ENCODE measurements around the gene C6orf52. TPM values are rescaled to one million over a fixed set of nuclear protein-coding genes. Genes with fewer than 3 reads are reported as not detected.
"Not testable (repeated sequence)": the region's sequence is repeated elsewhere in the genome, so short reads cannot be mapped to it uniquely, and the experiment has no call there.

Gene C6orf52
- 1 to 10 TPM in 1 of 5 donors, not detected in 4; 3.2 TPM for total RNA-seq
- polyA plus RNA-seq = 1 to 10 TPM in 2 of 3 donors, not detected in 1; 1.8 to 2.8 TPM
- long read RNA-seq, donor 1 = 0 reads
- long read RNA-seq, donor 2, partial matches to known transcripts = 5 of 12 reads
- long read RNA-seq, donor 2, other reads (novel, unspliced or antisense) = 7 of 12 reads
- long read RNA-seq, donor 3 = 0 reads
- long read RNA-seq, donor 4 = 0 reads
- long read RNA-seq, donor 5 = 0 reads
- long read RNA-seq, donor 6, partial matches to known transcripts = 24 of 54 reads
- long read RNA-seq, donor 6, other reads (novel, unspliced or antisense) = 29 of 54 reads
- long read RNA-seq, donor 7, partial matches to known transcripts = 0 of 10 reads
- long read RNA-seq, donor 7, other reads (novel, unspliced or antisense) = 10 of 10 reads
- long read RNA-seq, donor 8, partial matches to known transcripts = 214 of 354 reads
- long read RNA-seq, donor 8, other reads (novel, unspliced or antisense) = 139 of 354 reads
- long read RNA-seq, donor 9, partial matches to known transcripts = 74 of 87 reads
- long read RNA-seq, donor 9, other reads (novel, unspliced or antisense) = 13 of 87 reads
- long read RNA-seq, donor 10 = 0 reads

DNA sequence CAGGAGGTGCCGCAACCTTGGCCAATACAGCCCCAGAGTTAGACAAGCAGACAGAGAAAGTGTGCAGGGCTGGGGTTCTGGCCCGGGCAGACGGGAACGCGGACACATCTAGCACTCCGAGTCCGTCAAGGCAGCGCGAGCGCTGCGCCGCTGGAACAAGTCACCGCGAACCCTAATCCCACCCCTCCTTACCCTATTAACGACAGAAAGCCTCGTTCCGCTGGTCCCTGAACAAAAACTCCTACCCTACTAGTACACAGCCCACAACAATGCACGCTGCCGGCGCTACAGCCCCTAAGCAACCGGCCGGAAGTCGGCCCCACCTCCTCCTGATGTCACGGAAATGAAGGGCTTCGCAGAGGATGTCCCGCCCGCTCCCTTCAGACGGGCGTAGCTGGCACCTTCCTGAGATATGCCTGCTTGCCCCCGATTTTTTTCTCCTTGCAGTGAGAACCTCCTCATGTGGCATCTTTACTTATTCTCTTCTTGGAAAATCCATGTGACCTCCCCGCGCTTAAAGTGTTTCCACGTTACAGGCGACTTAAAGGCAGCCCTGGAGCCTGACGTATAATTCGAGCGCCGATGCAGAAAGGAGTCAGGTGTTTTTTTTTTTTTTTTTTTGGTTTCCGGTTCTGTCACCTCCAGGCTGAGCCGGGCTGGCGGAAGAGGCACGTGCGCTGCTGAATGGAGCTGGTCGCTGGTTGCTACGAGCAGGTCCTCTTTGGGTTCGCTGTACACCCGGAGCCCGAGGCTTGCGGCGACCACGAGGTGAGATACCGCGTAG is at the start of gene C6orf52, which contains the start of gene PAK1IP1:
Gene C6orf52 (minus strand): TSS at position 315 of the 784 bp plus-strand sequence. CDS start 7,066 bp downstream, outside the sequence.
Gene PAK1IP1 (plus strand): TSS at position 671 of the 784 bp plus-strand sequence. CDS start 14 bp downstream, at position 685.
- no peaks in the 10 kb centered on the region for H3K27me3 ChIP-seq
- no peaks in the 10 kb centered on the region for H3K9me3 ChIP-seq
- peak; percentile 93 to 98 for DNase-seq
- peak within 1 kb of the TSS; percentile 68 to 87 (median 82) for H3K4me3 ChIP-seq
- WGBS, 5 donors = 0 to 1% (median 1%) methylated on average over 37 to 53 of the region's 53 CpGs
- H3K27ac ChIP-seq = peak within 1 kb of the TSS; percentile 75 to 96 (median 95)
- H3K4me1 ChIP-seq = peaks cover 29 to 50% (median 39%) of the 10 kb centered on the region in 4 donors
- TF ChIP-seq POLR2A (IDR thresholded peaks at IDR 0.05) (peak in 2 of 4 donors; percentile 84 to 89), CTCF (IDR thresholded peaks at IDR 0.05) (peak in 1 of 7 experiments; percentile 24), POLR2AphosphoS5 (IDR thresholded peaks at IDR 0.05) (peak; percentile 86 to 97 (median 96)), EP300 (IDR thresholded peaks at IDR 0.05) (no peak)
- H3K36me3 ChIP-seq = peaks cover 0 to 26% (median 22%) of the 10 kb centered on the region in 4 donors
- intact Hi-C loops (cut with DNase I; ENCODE audit: low total_unique reads) = loop anchor here (10.0 kb wide), 1 partner anchor 190 kb away; no protein-coding TSS in a partner anchor

GRCh38 chr6:10743515-10743914 is 49.1 kb upstream of the C6orf52 start:
- Histone ChIP-seq H3K27ac (no peak overlapping the region), H3K9me3 (no peaks in the 10 kb centered on the region), H3K36me3 (peaks cover 0 to 23% (median 15%) of the 10 kb centered on the region in 4 donors), H3K4me3 (no peak overlapping the region), H3K27me3 (no peaks in the 10 kb centered on the region), H3K4me1 (peaks cover 11 to 15% (median 13%) of the 10 kb centered on the region in 4 donors)
- TF ChIP-seq CTCF (IDR thresholded peaks at IDR 0.05) (no peak), POLR2AphosphoS5 (IDR thresholded peaks at IDR 0.05) (no peak), EP300 (IDR thresholded peaks at IDR 0.05) (no peak), POLR2A (IDR thresholded peaks at IDR 0.05) (no peak)
- no peak for DNase-seq
- 71 to 86% (median 82%) methylated on average over 4 to 6 of the region's 6 CpGs for WGBS, 5 donors
- intact Hi-C loops (cut with DNase I; ENCODE audit: low total_unique reads) = no loop called here

GRCh38 chr6:10742251-10742650 is 47.8 kb upstream of the C6orf52 start:
- TF ChIP-seq POLR2AphosphoS5 (IDR thresholded peaks at IDR 0.05) (no peak), POLR2A (IDR thresholded peaks at IDR 0.05) (no peak), CTCF (IDR thresholded peaks at IDR 0.05) (no peak), EP300 (IDR thresholded peaks at IDR 0.05) (no peak)
- intact Hi-C loops (cut with DNase I; ENCODE audit: low total_unique reads) = no loop called here
- Histone ChIP-seq H3K4me1 (peaks cover 6 to 9% (median 8%) of the 10 kb centered on the region in 4 donors), H3K36me3 (peaks cover 0 to 23% (median 15%) of the 10 kb centered on the region in 4 donors), H3K27ac (no peak overlapping the region), H3K4me3 (no peak overlapping the region), H3K27me3 (no peaks in the 10 kb centered on the region), H3K9me3 (no peaks in the 10 kb centered on the region)
- 93 to 97% (median 95%) methylated on average over 12 of the region's 12 CpGs for WGBS, 5 donors
- no peak for DNase-seq

DNA sequence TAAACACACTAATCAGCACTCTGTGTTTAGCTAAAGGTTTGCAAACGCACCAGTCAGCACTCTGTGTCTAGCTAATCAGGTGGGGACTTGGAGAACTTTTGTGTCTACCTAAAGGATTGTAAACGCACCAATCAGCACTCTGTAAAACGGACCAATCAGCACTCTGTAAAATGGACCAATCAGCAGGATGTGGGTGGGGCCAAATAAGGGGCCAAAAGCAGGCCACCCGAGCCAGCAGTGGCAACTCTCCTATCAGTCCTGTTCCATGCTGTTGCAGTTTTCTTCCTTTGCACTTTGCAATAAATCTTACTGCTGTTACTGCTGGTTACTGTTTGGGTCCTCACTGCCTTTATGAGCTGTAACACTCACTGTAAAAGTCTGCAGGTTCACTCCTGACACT is 47.2 kb upstream of the C6orf52 start:
- H3K4me1 ChIP-seq; H3K4me3 ChIP-seq; H3K27me3 ChIP-seq; intact Hi-C loops (cut with DNase I; ENCODE audit: low total_unique reads); H3K27ac ChIP-seq; H3K9me3 ChIP-seq; DNase-seq: not testable (repeated sequence)
- WGBS, 5 donors = 65 to 86% (median 72%) methylated on average over 3 to 4 of the region's 4 CpGs
- peaks cover 0 to 23% (median 15%) of the 10 kb centered on the region in 4 donors for H3K36me3 ChIP-seq

All from stomach (tissue), 19 donors.